GM12864 (cell line): ENCODE measurements around the gene CLN6.
"Not testable (repeated sequence)": the region's sequence is repeated elsewhere in the genome, so short reads cannot be mapped to it uniquely, and the experiment has no call there.

Experiments used
- DNase-seq: peaks from one replicate; pipeline ENCODE4 v3.0.0-alpha.2; 2011; ENCODE audit warnings: low read depth
- H3K4me3 ChIP-seq: 2 replicates; pipeline ENCODE4 v1.5.1; 2011; ENCODE audit warnings: mild to moderate bottlenecking, low read depth, low read length, control low read depth
- CTCF ChIP-seq: IDR thresholded peaks from 2 replicates; pipeline ENCODE4 v1.5.1; 2011; ENCODE audit warnings: low read depth, mild to moderate bottlenecking, moderate library complexity, low read length, control low read depth, inconsistent platforms; ENCODE audit errors: missing control alignments

The CLN6 gene

GRCh38 chr15:68228971-68229385 is 550 bp downstream of the CLN6 start:
- no peak for TF ChIP-seq CTCF
- DNase-seq, result no peak
- H3K4me3 ChIP-seq, result peak overlapping the region; percentile 85

- DNase-seq, result no peak
- TF ChIP-seq CTCF, result no peak
- H3K4me3 ChIP-seq, result peak overlapping the region; percentile 85
These were observed 1.2 kb downstream of the CLN6 start for GRCh38 chr15:68228143-68228970.

- H3K4me3 ChIP-seq, result peak overlapping the region; percentile 85
These were observed 1.8 kb downstream of the CLN6 start for GRCh38 chr15:68227643-68228142.

GRCh38 chr15:68225442-68225841 is 4.1 kb downstream of the CLN6 start:
- H3K4me3 ChIP-seq, DNase-seq: not testable (repeated sequence)

More at GRCh38 chr15:68227643-68228142, 1.8 kb downstream of the CLN6 start:
- no peak for TF ChIP-seq CTCF
- no peak for DNase-seq

- TF ChIP-seq CTCF, result no peak
- no peak overlapping the region for H3K4me3 ChIP-seq
- DNase-seq, result peak; percentile 56
These were observed 4.8 kb downstream of the CLN6 start for GRCh38 chr15:68224546-68225250.

GRCh38 chr15:68224108-68224507 is 5.4 kb downstream of the CLN6 start:
- DNase-seq, result no peak
- no peak for TF ChIP-seq CTCF
- H3K4me3 ChIP-seq, result no peak overlapping the region

GRCh38 chr15:68223171-68223570 is 6.4 kb downstream of the CLN6 start:
- H3K4me3 ChIP-seq, result no peak overlapping the region
- DNase-seq, result no peak
- TF ChIP-seq CTCF, result no peak

- not testable (repeated sequence) for H3K4me3 ChIP-seq, DNase-seq
These were observed 7.1 kb downstream of the CLN6 start for GRCh38 chr15:68222432-68222743.

GRCh38 chr15:68221530-68222431 is 7.7 kb downstream of the CLN6 start:
- DNase-seq, H3K4me3 ChIP-seq: not testable (repeated sequence)
